ENCODE measurements around the gene USP22.
"Not testable (repeated sequence)": the region's sequence is repeated elsewhere in the genome, so short reads cannot be mapped to it uniquely, and the experiment has no call there.

The USP22 gene

GRCh38 chr17:21066394-21066793 is 23.6 kb upstream of the USP22 start:
- no peak for DNase-seq (ENCODE audit: low read depth)
- H3K4me3 ChIP-seq (replicated peaks; ENCODE audit: low read depth, low read length) = no peak overlapping the region
- no peak for TF ChIP-seq CTCF (IDR thresholded peaks at IDR 0.05; ENCODE audit: low read length, missing control alignments)

GRCh38 chr17:21061971-21062526 is 19.2 kb upstream of the USP22 start:
- DNase-seq (ENCODE audit: low read depth) = no peak
- H3K4me3 ChIP-seq (replicated peaks; ENCODE audit: low read depth, low read length) = no peak overlapping the region
- TF ChIP-seq CTCF (IDR thresholded peaks at IDR 0.05; ENCODE audit: low read length, missing control alignments) = no peak

- no peak overlapping the region for H3K4me3 ChIP-seq (replicated peaks; ENCODE audit: low read depth, low read length)
- no peak for DNase-seq (ENCODE audit: low read depth)
- TF ChIP-seq CTCF (IDR thresholded peaks at IDR 0.05; ENCODE audit: low read length, missing control alignments) = no peak
Observed at GRCh38 chr17:21061158-21061835, 18.5 kb upstream of the USP22 start.

GRCh38 chr17:21059761-21060160 is 16.9 kb upstream of the USP22 start:
- TF ChIP-seq CTCF (IDR thresholded peaks at IDR 0.05; ENCODE audit: low read length, missing control alignments) = no peak
- DNase-seq (ENCODE audit: low read depth) = no peak
- no peak overlapping the region for H3K4me3 ChIP-seq (replicated peaks; ENCODE audit: low read depth, low read length)

GRCh38 chr17:21058098-21058893 is 15.5 kb upstream of the USP22 start:
- peak; percentile 38 for TF ChIP-seq CTCF (IDR thresholded peaks at IDR 0.05; ENCODE audit: low read length, missing control alignments)
- no peak overlapping the region for H3K4me3 ChIP-seq (replicated peaks; ENCODE audit: low read depth, low read length)
- peak; percentile 52 for DNase-seq (ENCODE audit: low read depth)

- DNase-seq (ENCODE audit: low read depth); H3K4me3 ChIP-seq (replicated peaks; ENCODE audit: low read depth, low read length): not testable (repeated sequence)
Observed at GRCh38 chr17:21053056-21053455, 10.2 kb upstream of the USP22 start.

GRCh38 chr17:21049457-21049856 is 6.6 kb upstream of the USP22 start:
- DNase-seq (ENCODE audit: low read depth) = no peak

More at GRCh38 chr17:21049457-21049856, 6.6 kb upstream of the USP22 start:
- no peak for TF ChIP-seq CTCF (IDR thresholded peaks at IDR 0.05; ENCODE audit: low read length, missing control alignments)
- H3K4me3 ChIP-seq (replicated peaks; ENCODE audit: low read depth, low read length) = no peak overlapping the region

Data from fibroblast of pulmonary artery (primary cell).